ENCODE results near the gene SMIM24. TPM values are rescaled to one million over a fixed set of nuclear protein-coding genes. Genes with fewer than 3 reads are reported as not detected.

SMIM24 gene
- total and polyA plus RNA-seq, 2 experiments from 2014 or later, result 5.0 to 21.5 TPM

DNA sequence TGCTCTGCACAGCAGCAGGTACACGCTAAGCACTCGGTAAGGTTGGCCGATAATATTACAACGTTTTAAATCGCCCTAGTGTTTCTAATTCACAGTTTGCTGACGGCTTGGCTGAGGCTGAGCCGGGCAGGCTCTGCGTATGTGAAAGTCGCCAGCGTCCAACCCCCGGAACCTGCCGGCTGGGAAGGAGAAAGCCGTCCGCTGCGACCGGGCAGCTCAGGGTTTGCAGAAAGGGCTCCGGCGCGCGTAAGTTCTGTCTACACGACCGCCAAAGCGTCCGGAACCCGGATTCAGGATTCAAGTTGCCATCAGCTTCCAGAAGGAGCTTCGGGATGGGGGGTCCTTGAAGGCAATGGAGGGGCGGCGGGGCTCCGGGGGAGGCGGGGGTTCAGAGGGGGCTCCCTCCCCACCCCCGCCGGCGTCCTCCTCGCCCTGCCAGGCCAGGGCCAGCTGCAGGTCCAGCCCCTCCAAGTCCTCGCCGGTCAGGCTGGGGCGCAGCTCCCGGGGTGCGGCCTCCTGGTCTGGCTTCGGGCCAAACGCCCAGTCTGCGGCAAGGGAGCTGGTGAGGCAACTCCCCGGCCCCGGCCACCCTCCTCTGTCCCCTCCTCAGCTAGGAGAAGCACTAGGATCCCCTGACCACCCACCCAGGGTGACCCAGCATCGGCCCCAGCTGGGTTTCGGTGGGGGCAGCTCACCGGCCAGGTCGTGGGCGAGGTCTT lies 2.3 kb upstream of the SMIM24 start:
- Histone ChIP-seq H3K27ac (ENCODE audit: low read depth) (no peak overlapping the region), H2AFZ (no peak overlapping the region), H4K20me1 (replicated peaks; ENCODE audit: insufficient read depth) (0 out of 2 replicates have a peak, but pooled peaks cover 3% of the 10 kb centered on the region), H3F3A (replicated peaks; ENCODE audit: low read depth) (0 out of 2 replicates have a peak, but pooled peaks cover 4% of the 10 kb centered on the region), H3K27me3 (ENCODE audit: insufficient read depth) (no peaks in the 10 kb centered on the region), H3K4me3 (no peak overlapping the region), H3K4me1 (ENCODE audit: insufficient read depth) (peaks cover 11% of the 10 kb centered on the region; the same call in 1 of the 2 replicates), H3K36me3 (ENCODE audit: insufficient read depth) (no peaks in the 10 kb centered on the region), H3K4me2 (no peak overlapping the region), H3K79me2 (replicated peaks; ENCODE audit: insufficient read depth) (no peaks in the 10 kb centered on the region), H3K9me2 (ENCODE audit: insufficient read depth) (no peaks in the 10 kb centered on the region)
- no peak for DNase-seq (ENCODE audit: low spot score)
- TF ChIP-seq EZH2 (IDR thresholded peaks at IDR 0.05; ENCODE audit: low read depth, unreplicated experiment), result no peak
- TF ChIP-seq ZNF114 (CRISPR knock-in tag; IDR thresholded peaks at IDR 0.05), result no peak
- TF ChIP-seq NANOG (IDR thresholded peaks at IDR 0.05; ENCODE audit: borderline replicate concordance), result no peak
- no peak for TF ChIP-seq STAT1 (IDR thresholded peaks at IDR 0.05; ENCODE audit: unreplicated experiment)
- no peak for TF ChIP-seq ZNF331 (CRISPR knock-in tag; IDR thresholded peaks at IDR 0.05; ENCODE audit: low read depth)
- TF ChIP-seq, protein P1, sequence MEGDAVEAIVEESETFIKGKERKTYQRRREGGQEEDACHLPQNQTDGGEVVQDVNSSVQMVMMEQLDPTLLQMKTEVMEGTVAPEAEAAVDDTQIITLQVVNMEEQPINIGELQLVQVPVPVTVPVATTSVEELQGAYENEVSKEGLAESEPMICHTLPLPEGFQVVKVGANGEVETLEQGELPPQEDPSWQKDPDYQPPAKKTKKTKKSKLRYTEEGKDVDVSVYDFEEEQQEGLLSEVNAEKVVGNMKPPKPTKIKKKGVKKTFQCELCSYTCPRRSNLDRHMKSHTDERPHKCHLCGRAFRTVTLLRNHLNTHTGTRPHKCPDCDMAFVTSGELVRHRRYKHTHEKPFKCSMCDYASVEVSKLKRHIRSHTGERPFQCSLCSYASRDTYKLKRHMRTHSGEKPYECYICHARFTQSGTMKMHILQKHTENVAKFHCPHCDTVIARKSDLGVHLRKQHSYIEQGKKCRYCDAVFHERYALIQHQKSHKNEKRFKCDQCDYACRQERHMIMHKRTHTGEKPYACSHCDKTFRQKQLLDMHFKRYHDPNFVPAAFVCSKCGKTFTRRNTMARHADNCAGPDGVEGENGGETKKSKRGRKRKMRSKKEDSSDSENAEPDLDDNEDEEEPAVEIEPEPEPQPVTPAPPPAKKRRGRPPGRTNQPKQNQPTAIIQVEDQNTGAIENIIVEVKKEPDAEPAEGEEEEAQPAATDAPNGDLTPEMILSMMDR (conservative IDR thresholded peaks at IDR 0.05; ENCODE audit: low read depth in 2 of 2), result no peak
- no peak for ATAC-seq
- H3K9me3 Mint-ChIP-seq, result no peaks in the 10 kb centered on the region; the same call in 2 of the 3 replicates
- peaks cover 4% of the 10 kb centered on the region; the same call in 1 of the 3 replicates for H3K36me3 Mint-ChIP-seq (ENCODE audit: low read depth)
- peaks cover 25% of the 10 kb centered on the region for H3K27me3 Mint-ChIP-seq (ENCODE audit: insufficient read depth, low read depth, poor library complexity)
- H3K4me1 Mint-ChIP-seq, result peaks cover 9% of the 10 kb centered on the region; the same call in 2 of the 3 replicates
- H3K27ac Mint-ChIP-seq, result no peak overlapping the region
- no peak overlapping the region for H3K4me3 Mint-ChIP-seq

DNA sequence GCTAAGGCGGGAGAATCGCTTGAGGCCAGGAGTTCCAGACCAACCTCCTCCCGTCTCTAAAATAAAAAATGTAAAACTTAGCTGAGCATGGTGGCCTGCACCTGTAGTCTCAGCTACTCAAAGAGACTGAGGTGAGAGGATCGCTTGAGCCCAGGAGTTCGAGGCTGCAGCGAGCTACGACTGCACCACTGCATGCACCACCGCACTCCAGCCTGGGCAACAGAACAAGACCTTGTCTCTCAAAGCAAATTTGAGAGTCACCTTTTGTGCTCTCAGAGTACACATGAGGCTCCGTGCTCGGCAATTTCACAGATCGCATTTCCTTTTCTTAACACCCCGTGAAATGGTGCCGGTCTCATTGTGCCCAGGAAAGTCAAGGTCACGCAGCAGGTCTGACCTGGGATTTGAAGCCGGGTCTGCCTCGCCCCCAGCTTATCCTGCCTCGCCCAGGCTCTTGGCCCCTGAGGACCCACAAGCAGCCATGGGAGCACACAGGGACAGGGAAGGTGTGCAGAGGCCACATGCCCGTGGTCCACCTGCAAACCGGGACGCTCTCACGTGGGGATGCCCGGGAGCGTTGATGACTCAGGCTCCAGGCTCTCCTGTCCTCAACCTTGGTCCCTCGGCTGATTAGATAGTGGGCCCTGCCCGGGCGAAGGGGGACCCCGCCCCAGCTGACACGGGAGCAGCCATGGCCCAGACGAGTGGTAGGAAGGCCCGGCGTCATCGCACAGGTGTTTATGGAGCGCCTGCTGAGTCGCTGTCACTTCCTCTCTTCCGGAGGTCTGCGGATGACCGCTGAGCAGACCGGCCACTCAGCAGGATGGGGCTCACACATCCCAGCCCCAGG lies 1.1 kb upstream of the SMIM24 start:
- H3K4me2 ChIP-seq, result no peak overlapping the region
- 0 out of 2 replicates have a peak, but pooled peaks cover 4% of the 10 kb centered on the region for H3F3A ChIP-seq (replicated peaks; ENCODE audit: low read depth)
- DNase-seq (ENCODE audit: low spot score) (no peak), ATAC-seq (no peak)
- 0 out of 2 replicates have a peak, but pooled peaks cover 3% of the 10 kb centered on the region for H4K20me1 ChIP-seq (replicated peaks; ENCODE audit: insufficient read depth)
- no peak for TF ChIP-seq POLR2AphosphoS5 (IDR thresholded peaks at IDR 0.05; ENCODE audit: low read depth)
- no peak for TF ChIP-seq STAT1 (IDR thresholded peaks at IDR 0.05; ENCODE audit: unreplicated experiment)
- TF ChIP-seq, protein P2, sequence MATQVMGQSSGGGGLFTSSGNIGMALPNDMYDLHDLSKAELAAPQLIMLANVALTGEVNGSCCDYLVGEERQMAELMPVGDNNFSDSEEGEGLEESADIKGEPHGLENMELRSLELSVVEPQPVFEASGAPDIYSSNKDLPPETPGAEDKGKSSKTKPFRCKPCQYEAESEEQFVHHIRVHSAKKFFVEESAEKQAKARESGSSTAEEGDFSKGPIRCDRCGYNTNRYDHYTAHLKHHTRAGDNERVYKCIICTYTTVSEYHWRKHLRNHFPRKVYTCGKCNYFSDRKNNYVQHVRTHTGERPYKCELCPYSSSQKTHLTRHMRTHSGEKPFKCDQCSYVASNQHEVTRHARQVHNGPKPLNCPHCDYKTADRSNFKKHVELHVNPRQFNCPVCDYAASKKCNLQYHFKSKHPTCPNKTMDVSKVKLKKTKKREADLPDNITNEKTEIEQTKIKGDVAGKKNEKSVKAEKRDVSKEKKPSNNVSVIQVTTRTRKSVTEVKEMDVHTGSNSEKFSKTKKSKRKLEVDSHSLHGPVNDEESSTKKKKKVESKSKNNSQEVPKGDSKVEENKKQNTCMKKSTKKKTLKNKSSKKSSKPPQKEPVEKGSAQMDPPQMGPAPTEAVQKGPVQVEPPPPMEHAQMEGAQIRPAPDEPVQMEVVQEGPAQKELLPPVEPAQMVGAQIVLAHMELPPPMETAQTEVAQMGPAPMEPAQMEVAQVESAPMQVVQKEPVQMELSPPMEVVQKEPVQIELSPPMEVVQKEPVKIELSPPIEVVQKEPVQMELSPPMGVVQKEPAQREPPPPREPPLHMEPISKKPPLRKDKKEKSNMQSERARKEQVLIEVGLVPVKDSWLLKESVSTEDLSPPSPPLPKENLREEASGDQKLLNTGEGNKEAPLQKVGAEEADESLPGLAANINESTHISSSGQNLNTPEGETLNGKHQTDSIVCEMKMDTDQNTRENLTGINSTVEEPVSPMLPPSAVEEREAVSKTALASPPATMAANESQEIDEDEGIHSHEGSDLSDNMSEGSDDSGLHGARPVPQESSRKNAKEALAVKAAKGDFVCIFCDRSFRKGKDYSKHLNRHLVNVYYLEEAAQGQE (IDR thresholded peaks at IDR 0.05; ENCODE audit: unreplicated experiment), result no peak
- TF ChIP-seq, protein P3, sequence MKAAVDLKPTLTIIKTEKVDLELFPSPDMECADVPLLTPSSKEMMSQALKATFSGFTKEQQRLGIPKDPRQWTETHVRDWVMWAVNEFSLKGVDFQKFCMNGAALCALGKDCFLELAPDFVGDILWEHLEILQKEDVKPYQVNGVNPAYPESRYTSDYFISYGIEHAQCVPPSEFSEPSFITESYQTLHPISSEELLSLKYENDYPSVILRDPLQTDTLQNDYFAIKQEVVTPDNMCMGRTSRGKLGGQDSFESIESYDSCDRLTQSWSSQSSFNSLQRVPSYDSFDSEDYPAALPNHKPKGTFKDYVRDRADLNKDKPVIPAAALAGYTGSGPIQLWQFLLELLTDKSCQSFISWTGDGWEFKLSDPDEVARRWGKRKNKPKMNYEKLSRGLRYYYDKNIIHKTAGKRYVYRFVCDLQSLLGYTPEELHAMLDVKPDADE (IDR thresholded peaks at IDR 0.05), result no peak
- TF ChIP-seq EZH2phosphoT487 (IDR thresholded peaks at IDR 0.05; ENCODE audit: unreplicated experiment), result no peak
- TF ChIP-seq CREB1 (CRISPR knock-in tag; IDR thresholded peaks at IDR 0.05; ENCODE audit: low read depth), result no peak
- TF ChIP-seq JUNB (IDR thresholded peaks at IDR 0.05; ENCODE audit: unreplicated experiment), result no peak
- H3K36me3 Mint-ChIP-seq (ENCODE audit: low read depth), result no peaks in the 10 kb centered on the region
- H3K27me3 Mint-ChIP-seq (ENCODE audit: insufficient read depth, low read depth, poor library complexity), result peaks cover 25% of the 10 kb centered on the region
- H3K79me2 ChIP-seq (replicated peaks; ENCODE audit: insufficient read depth), result no peaks in the 10 kb centered on the region
- H3K27ac ChIP-seq (ENCODE audit: low read depth), result no peak overlapping the region
- no peak overlapping the region for H3K4me3 ChIP-seq
- H3K36me3 ChIP-seq (ENCODE audit: insufficient read depth), result no peaks in the 10 kb centered on the region
- peaks cover 11% of the 10 kb centered on the region; the same call in 1 of the 2 replicates for H3K4me1 ChIP-seq (ENCODE audit: insufficient read depth)
- H3K27ac Mint-ChIP-seq, result no peak overlapping the region
- no peaks in the 10 kb centered on the region for H3K27me3 ChIP-seq (ENCODE audit: insufficient read depth)
- peaks cover 2% of the 10 kb centered on the region; the same call in 1 of the 2 replicates for H3K9me2 ChIP-seq (ENCODE audit: insufficient read depth)
- peaks cover 9% of the 10 kb centered on the region; the same call in 2 of the 3 replicates for H3K4me1 Mint-ChIP-seq
- H3K4me3 Mint-ChIP-seq, result no peak overlapping the region
- no peaks in the 10 kb centered on the region; the same call in 2 of the 3 replicates for H3K9me3 Mint-ChIP-seq
- 0 out of 2 replicates have a peak overlapping the region, but pooled peaks have one; percentile 14 for H2AFZ ChIP-seq

Measured in GM23338 (cell line).